DMS114 treated with DMSO at 0.1 percent for 48 hours (cell line): ENCODE results near the gene PTPRN2.
"Not testable (repeated sequence)": the region's sequence is repeated elsewhere in the genome, so short reads cannot be mapped to it uniquely, and the experiment has no call there.

Source experiments
- DNase-seq: peaks from one replicate; lab custom pipeline; 2025; ENCODE audit not compliant: unreplicated experiment; lab: John Stamatoyannopoulos, UW

Gene PTPRN2

DNA sequence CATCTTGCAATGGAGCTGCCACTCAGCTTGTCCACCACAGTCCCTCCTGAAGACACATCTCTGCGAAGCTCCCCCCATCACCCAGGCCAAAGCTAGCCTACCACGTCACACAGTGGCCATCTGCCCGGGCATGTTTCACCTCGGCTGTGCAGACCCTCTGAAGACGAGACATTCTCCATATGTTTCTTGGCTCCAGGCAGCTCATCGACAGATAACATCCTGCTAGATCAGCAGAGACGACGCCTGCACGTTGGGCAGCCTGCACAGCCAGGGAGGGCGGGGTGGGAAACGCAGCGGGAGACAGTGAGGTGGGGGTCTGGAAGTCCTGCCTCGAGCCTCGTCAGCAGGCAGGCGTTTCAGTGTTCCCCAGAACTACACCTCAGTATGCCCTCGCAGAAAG lies 53.0 kb downstream of the PTPRN2 start:
- no peak for DNase-seq

GRCh38 chr7:158534134-158534515 lies 53.5 kb downstream of the PTPRN2 start:
- not testable (repeated sequence) for DNase-seq

DNA sequence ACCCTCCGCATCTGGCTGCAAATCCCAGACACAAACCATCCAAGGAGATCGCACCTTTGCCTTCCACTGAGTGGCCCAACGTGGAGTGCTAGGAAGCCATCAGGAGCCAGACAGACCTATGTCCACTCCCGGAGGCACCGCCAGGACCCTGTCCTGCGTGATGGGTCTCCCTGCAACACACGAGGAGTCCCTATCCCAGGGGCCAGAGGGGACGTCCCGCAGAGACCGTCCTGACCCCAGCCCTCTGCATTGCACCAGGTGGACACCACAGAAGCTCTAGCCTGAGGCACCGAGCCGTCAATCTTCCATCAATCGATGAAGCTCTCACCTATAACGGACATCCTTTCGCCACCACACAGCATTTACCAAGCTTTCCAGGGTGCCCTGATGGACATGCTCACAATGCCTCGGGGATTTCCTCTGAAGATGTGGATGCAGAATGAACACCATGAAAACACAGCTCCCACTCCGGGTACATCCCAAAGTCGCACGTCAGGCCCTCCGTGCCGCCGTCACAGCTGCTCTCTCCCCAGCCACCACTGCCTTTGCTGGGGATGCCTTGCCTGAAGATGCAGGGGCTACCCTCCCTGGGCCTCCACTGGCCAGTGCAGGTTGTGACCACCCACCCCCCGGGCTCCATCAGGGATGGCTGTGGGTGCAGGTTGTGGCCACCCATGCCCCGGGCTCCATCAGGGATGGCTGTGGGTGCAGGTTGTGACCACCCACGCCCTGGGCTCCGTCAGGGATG lies 54.1 kb downstream of the PTPRN2 start:
- DNase-seq: no peak

GRCh38 chr7:158532093-158532627 lies 55.5 kb downstream of the PTPRN2 start:
- DNase-seq: no peak

- DNase-seq: no peak
Observed at GRCh38 chr7:158531661-158532060, 56.0 kb downstream of the PTPRN2 start.

DNA sequence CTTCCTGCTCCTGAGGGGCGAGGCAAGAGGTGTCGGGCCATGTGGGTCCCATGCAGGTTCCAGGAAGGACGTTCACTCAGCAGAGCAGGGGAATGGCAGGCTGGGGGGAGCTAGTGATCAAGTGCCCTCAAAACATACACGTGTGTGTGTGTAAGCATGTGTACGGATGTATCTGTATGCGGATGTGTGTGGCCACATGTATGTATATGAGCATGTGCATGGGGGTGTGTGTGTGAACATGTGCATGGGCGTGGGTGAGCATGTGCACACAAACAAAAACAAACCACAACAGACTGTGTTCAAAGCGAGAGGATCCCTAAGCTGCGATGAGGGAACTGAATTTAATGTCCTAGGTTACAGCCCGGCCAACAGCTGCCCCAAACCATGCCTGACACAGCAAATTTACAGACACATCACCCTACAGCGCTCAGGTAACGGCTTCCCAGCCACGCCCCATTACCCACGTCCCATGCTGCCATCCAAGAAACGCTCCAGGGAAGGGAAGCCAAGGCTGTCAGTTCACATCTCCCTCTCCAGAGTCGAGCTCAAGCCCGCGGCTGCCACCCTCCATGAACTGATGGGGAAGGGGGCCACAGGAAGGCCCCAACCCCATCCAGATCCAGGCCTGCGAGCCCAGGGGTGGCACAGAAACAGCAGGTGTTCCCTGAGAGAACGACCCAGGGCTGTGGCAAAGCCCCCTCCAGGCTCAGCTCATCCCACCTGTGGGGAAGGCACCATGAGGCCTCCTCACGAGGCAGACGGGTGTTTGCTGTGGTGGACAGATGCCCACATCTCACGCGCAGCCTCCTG lies 56.6 kb downstream of the PTPRN2 start:
- no peak for DNase-seq

DNA sequence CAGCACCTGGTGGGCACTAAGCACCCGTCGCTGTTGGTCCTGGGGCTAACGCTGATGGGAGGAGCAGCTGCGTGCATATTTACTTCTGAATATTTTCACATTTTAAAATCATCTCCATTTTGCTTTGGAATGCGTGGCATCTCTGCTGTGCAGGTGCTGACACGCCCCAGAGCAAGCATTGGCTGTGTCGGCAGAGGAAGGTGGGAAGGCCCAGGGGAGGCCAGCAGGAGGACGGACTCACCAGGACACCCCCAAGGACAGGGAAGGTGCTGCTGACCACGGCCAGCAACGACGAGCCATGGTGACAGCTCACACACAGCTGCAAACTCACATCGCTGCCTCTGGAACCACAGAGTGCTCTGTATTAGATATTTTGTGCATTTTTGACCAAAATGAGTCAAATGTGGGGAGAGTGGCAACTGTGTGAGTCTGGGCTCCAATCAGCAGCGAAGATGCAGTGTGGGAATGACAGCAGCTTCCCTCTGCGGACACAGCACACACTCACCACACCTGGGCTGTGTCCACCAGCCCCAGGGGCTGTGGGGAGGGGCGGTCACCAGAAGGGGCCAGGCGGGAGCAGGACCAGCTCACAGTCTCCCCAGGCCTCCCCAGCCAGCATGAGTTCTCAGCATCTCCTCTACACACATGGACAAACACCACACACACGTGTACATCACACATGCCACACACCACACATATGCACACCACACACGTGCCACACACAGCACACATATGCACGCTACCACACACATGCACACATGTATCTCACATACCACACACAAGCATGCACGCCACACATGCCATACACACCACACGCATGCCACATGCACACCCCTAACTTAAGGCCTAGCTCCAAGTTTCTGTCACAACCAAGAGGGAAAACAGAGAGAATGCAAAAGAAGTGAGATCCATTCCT lies 58.2 kb downstream of the PTPRN2 start:
- no peak for DNase-seq

DNA sequence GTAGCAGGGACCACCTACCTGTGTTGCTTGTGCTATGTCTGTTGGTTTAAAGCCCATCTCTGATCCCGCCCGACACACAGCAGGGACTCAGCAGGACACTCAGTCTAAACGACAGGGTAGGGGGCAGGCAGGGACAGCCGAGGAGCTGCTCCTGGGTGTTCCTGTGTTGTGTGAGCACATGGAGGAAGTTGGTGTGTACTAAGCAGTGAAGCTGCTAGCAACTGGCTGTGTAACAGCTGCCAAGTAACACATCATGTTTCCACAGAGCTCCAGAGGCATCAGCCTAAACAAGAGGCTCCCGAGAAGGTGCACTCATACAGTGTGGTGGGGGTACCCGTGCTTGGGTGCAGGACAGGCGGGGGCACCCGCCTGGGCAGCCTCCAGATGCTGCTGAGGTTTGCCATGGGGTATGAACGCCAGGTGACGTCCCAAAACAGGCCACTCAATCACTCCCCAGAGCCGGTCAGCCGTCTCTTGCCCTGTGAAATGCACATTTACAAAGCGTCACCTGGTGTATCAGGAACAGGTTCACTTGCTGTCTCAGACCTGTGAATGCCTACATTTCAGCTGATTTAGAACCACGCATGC lies 59.6 kb downstream of the PTPRN2 start:
- no peak for DNase-seq

DNA sequence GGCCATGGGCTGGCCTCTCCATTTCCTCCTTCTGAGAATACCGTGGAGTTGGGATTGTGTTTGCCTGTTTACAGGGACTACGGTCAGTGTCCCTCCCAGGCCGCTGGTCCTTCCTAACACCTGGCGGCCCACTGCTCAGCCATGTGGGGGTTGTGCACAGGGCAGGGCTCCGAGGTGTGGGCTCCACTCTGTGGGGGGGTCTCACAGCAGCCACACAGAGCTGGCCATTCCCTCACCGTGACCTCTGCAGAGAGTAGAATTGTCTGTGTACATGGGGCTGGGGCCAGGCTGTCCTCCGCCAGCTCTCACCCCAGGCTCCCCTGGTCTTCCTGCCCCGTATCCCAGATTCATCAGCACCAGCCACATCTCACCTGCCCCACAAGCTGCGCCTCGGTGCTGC lies 60.1 kb downstream of the PTPRN2 start:
- no peak for DNase-seq

GRCh38 chr7:158527038-158527437 lies 60.6 kb downstream of the PTPRN2 start:
- DNase-seq: no peak

DNA sequence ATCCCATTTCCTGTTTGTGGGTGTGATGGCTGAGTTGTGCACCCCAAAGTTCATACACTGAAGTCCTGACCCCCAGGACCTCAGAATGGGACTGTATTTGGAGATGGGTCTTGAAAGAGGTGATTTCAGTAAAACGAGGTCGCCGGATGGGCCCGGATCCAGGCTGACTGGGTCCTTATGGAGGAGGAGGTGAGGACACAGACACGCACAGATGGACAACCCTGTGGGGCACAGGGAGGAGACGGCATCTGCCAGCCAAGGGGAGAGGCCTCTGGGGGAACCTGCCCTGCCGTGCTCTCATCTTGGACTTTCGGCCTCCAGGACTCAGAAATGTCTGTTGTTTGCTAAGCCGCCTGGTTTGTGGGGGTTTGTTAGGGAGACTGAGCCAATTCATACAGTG lies 61.1 kb downstream of the PTPRN2 start:
- no peak for DNase-seq

- no peak for DNase-seq
Observed at GRCh38 chr7:158525648-158526484, 61.8 kb downstream of the PTPRN2 start.

DNA sequence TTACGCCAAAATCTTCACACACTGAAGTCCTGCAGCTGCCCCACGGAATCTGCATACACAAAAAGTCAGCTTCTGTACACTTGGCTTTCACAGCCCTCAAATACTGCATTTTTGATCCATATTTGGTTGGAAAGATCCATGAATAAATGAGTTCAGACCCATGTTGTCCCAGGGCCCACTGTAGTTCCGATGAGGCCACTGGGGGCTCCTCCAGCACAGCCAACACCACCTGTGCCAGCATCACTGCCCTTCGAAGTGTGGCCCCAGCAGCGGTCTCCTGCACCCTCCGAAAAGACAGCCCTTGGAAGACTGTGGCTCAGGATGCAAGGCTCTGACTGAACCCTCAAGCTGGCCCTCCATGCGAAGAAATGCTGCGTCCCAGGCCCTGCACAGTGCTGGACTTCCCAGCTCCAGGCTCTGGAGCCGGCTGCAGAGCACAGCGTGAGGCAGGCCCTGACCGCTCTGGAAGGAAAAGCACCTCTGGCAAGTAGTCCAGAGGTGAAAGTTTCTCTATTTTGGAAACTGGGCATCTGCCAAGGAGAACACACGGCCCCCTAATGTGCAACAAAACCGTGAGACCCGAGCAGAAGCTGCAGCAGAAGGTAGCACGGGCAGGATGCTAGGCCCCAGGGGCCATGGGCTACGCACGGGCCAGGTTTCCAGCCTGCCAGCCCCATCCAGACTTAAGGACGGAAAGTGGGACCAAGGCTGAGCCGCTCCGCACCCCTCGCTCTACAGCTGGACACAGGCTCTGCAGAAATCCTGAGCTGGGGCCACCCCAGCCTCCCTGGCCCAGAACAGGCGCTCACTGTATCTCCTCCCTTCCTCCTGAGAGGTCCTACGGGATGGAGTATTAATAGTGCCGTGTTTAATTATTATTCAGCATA lies 62.6 kb downstream of the PTPRN2 start:
- no peak for DNase-seq

DNA sequence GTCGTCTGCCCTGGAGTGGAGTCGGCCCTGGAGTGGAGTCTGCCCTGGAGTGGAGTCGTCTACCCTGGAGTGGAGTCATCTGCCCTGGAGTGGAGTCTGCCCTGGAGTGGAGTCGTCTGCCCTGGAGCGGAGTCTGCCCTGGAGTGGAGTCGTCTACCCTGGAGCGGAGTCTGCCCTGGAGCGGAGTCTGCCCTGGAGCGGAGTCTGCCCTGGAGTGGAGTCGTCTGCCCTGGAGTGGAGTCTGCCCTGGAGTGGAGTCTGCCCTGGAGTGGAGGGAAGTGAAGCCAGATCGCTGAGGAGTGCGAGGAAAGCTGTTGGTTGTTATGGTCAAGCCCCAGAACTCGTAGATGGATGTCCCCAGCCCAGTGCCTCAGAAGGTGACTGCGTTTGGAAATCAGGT lies 63.3 kb downstream of the PTPRN2 start:
- DNase-seq: not testable (repeated sequence)

DNA sequence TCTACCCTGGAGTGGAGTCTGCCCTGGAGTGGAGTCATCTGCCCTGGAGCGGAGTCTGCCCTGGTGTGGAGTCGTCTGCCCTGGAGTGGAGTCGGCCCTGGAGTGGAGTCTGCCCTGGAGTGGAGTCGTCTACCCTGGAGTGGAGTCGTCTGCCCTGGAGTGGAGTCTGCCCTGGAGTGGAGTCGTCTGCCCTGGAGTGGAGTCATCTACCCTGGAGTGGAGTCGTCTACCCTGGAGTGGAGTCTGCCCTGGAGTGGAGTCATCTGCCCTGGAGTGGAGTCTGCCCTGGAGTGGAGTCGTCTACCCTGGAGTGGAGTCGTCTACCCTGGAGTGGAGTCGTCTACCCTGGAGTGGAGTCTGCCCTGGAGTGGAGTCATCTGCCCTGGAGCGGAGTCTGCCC lies 63.7 kb downstream of the PTPRN2 start:
- not testable (repeated sequence) for DNase-seq

GRCh38 chr7:158523165-158523856 lies 64.3 kb downstream of the PTPRN2 start:
- not testable (repeated sequence) for DNase-seq

DNA sequence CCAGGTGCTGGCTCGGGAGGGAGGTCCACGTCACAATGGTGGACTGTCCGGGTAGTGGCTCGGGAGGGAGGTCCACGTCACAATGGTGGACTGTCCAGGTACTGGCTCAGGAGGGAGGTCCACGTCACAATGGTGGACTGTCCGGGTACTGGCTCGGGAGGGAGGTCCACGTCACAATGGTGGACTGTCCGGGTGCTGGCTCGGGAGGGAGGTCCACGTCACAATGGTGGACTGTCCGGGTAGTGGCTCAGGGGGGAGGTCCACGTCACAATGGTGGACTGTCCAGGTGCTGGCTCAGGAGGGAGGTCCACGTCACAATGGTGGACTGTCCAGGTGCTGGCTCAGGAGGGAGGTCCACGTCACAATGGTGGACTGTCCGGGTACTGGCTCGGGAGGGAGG lies 65.8 kb downstream of the PTPRN2 start:
- DNase-seq: not testable (repeated sequence)

DNA sequence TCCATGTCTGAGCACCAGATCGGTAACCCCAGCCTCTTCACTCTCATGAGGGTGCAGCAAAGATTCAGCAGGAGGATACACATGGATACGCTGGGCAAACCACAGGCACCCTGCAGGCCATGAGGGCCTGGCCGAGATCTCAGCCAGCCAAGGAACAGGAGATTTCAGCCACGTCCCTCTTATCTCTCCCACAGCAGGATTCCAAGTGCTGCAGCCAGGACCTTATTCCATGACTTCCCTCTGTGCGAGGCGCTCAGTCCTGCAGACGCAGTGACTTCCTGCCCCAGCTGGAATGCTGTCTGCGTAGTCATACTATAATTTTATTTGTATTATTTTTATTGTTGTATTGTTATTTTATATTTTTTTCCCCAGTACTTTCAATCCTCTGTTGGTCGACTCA lies 66.8 kb downstream of the PTPRN2 start:
- DNase-seq: no peak
